GM18868 (cell line): Measurements from ENCODE around the gene UBE2S.
"Not testable (repeated sequence)": the region's sequence is repeated elsewhere in the genome, so short reads cannot be mapped to it uniquely, and the experiment has no call there.

Experiments
- ATAC-seq: cut with Tn5 transposase; IDR thresholded peaks from one replicate; pipeline ENCODE4 v1.9.1; 2021; ENCODE audit warnings: mild to moderate bottlenecking, moderate library complexity; ENCODE audit not compliant: unreplicated experiment

UBE2S gene

GRCh38 chr19:55407550-55407799 is at the start of gene UBE2S:
UBE2S (minus strand) TSS chr19:55407788; CDS start chr19:55407589, 199 bp downstream.
- ATAC-seq: not testable (repeated sequence)

- ATAC-seq: no peak
These were observed 48.8 kb upstream of the UBE2S start for GRCh38 chr19:55456347-55456746.

GRCh38 chr19:55455576-55456235 is 48.1 kb upstream of the UBE2S start:
- ATAC-seq: no peak

GRCh38 chr19:55454787-55455243 is 47.2 kb upstream of the UBE2S start:
- no peak for ATAC-seq

GRCh38 chr19:55453511-55454260 is 46.1 kb upstream of the UBE2S start:
- no peak for ATAC-seq

GRCh38 chr19:55452749-55453346 is 45.3 kb upstream of the UBE2S start:
- no peak for ATAC-seq

GRCh38 chr19:55451965-55452748 is 44.6 kb upstream of the UBE2S start:
- no peak for ATAC-seq

- no peak for ATAC-seq
These were observed 43.8 kb upstream of the UBE2S start for GRCh38 chr19:55451163-55451964.

- ATAC-seq: no peak
These were observed 41.9 kb upstream of the UBE2S start for GRCh38 chr19:55449469-55449868.

GRCh38 chr19:55448175-55448490 is 40.5 kb upstream of the UBE2S start:
- not testable (repeated sequence) for ATAC-seq

- ATAC-seq: no peak
These were observed 40.0 kb upstream of the UBE2S start for GRCh38 chr19:55447421-55448174.

- no peak for ATAC-seq
These were observed 38.5 kb upstream of the UBE2S start for GRCh38 chr19:55446060-55446459.

GRCh38 chr19:55444646-55445045 is 37.1 kb upstream of the UBE2S start:
- no peak for ATAC-seq

- ATAC-seq: no peak
These were observed 36.4 kb upstream of the UBE2S start for GRCh38 chr19:55443824-55444480.

GRCh38 chr19:55443045-55443823 is 35.6 kb upstream of the UBE2S start, which contains the start of gene SHISA7:
SHISA7 (minus strand) TSS chr19:55443300; CDS start chr19:55442863, 437 bp downstream.
- no peak for ATAC-seq

- no peak for ATAC-seq
These were observed 34.9 kb upstream of the UBE2S start for GRCh38 chr19:55442372-55442961.

GRCh38 chr19:55441692-55442321 is 34.2 kb upstream of the UBE2S start:
- no peak for ATAC-seq

- no peak for ATAC-seq
These were observed 33.7 kb upstream of the UBE2S start for GRCh38 chr19:55441319-55441691.
